Left lung (tissue), 10 donors: ENCODE data around the gene AQP2. TPM values are rescaled to one million over a fixed set of nuclear protein-coding genes. Genes with fewer than 3 reads are reported as not detected.

Experiments used
- ATAC-seq: fragments of 200-7000 bp; cut with Tn5 transposase; one replicate; pipeline ENCODE4 v1.9.1; 2020; ENCODE audit warnings: moderate library complexity
- DNase-seq, 4 donors: peaks; one replicate each; pipeline ENCODE4 v3.0.0-alpha.2; 2013 to 2020
- H3K27ac ChIP-seq, 2 donors: fragments of 200-600 bp; sonication (generic) in 1 of 2; one replicate each; pipeline versions ENCODE4 v1.5.0 to v1.8.0; 2020 to 2021
- H3K27me3 ChIP-seq, 2 donors: fragments of 200-600 bp; sonication (generic) in 1 of 2; one replicate each; pipeline versions ENCODE4 v1.5.0 to v1.8.0; 2020 to 2021
- H3K36me3 ChIP-seq, 2 donors: fragments of 200-600 bp; sonication (generic) in 1 of 2; one replicate each; pipeline versions ENCODE4 v1.5.0 to v1.8.0; 2020 to 2021
- H3K4me1 ChIP-seq, 2 donors: fragments of 200-600 bp; one replicate each; pipeline ENCODE4 v1.8.0; 2021
- H3K4me3 ChIP-seq, 2 donors: fragments of 200-600 bp; sonication (generic) in 1 of 2; one replicate each; pipeline versions ENCODE4 v1.5.0 to v1.8.0; 2020 to 2021; ENCODE audit warnings: mild to moderate bottlenecking in 1 of 2
- H3K9me3 ChIP-seq, 2 donors: fragments of 200-600 bp; sonication (generic) in 1 of 2; one replicate each; pipeline versions ENCODE4 v1.5.0 to v1.8.0; 2020 to 2021
- CTCF ChIP-seq, 2 donors: fragments of 200-600 bp; sonication (generic) in 1 of 2; IDR thresholded peaks; one replicate each; pipeline versions ENCODE4 v1.5.0 to v1.8.0; 2021; ENCODE audit warnings: antibody characterized with exemption in 2 of 2
- intact Hi-C, 2 donors: fragments of 100-400 bp; cut with DNase I; formaldehyde crosslinking; loops; one replicate each; pipeline versions ENCODE4 v1.11.2 to v1.14.2; 2022
- polyA plus RNA-seq, 6 donors: library from polyadenylated mRNA; unstranded; fragments of 120-200 nt; gene quantifications; one replicate each; pipeline ENCODE4 v1.2.1, GENCODE V29; 2013; ENCODE audit not compliant: insufficient read length in 6 of 6
- total RNA-seq, 2 donors: library from RNA; stranded (reverse); fragmentation: NEBNext Ultra II Directional; extraction: Animal tissue kit (Norgen Biotek cat#: 25700); gene quantifications; one replicate each; pipeline ENCODE4 v1.2.1, GENCODE V29; 2021
- donor health status: DM: no; HTN: yes; CAD: no.
- donor health status: DM: no; HTN: no; CAD: no.

Gene AQP2
- total and polyA plus RNA-seq, 8 donors, result 0.13 to 2.0 (median 0.42) TPM; not detected in 1

GRCh38 chr12:49920915-49921286 lies 29.6 kb upstream of the AQP2 start:
- H3K4me3 ChIP-seq, result no peak overlapping the region
- H3K4me1 ChIP-seq, result peaks cover 0 to 8% of the 10 kb centered on the region in 2 donors
- no peak for TF ChIP-seq CTCF (IDR thresholded peaks at IDR 0.05)
- DNase-seq (peak in 1 of 4 donors; percentile 3), ATAC-seq (no peak)
- intact Hi-C loops, result no loop called here
- no peak overlapping the region for H3K27ac ChIP-seq
- peaks cover 0 to 13% of the 10 kb centered on the region in 2 donors for H3K27me3 ChIP-seq
- H3K9me3 ChIP-seq, result no peaks in the 10 kb centered on the region
- H3K36me3 ChIP-seq, result no peaks in the 10 kb centered on the region

DNA sequence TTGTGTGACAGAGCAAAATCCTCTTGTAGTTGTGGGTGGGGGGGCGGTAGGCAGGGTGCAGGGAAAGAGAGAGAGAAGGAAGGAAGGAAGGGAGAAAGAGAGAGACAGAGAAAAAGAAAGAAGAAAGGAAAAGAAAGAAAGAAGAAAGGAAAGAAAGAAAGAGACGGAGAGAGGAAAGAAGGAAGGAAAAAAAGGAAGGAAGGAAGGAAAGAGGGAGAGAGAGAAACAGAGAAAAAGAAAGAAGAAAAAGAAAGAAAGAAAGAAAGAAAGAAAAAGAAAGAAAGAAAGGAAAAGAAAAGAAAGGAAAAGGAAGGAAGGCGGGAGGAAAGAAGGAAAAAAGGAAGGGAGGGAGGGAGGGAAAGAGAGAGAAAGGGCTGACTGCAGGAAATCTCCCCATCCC lies 29.2 kb upstream of the AQP2 start:
- Histone ChIP-seq H3K4me1 (peaks cover 0 to 8% of the 10 kb centered on the region in 2 donors), H3K27me3 (peaks cover 0 to 13% of the 10 kb centered on the region in 2 donors), H3K4me3 (no peak overlapping the region), H3K27ac (no peak overlapping the region), H3K36me3 (no peaks in the 10 kb centered on the region), H3K9me3 (no peaks in the 10 kb centered on the region)
- TF ChIP-seq CTCF (IDR thresholded peaks at IDR 0.05), result no peak
- no peak for DNase-seq
- no peak for ATAC-seq
- intact Hi-C loops, result no loop called here

- H3K4me3 ChIP-seq, result no peak overlapping the region
- no peak overlapping the region for H3K27ac ChIP-seq
- H3K4me1 ChIP-seq, result peaks cover 0 to 8% of the 10 kb centered on the region in 2 donors
- H3K9me3 ChIP-seq, result no peaks in the 10 kb centered on the region
- intact Hi-C loops, result no loop called here
- DNase-seq (peak in 1 of 4 donors; percentile 34), ATAC-seq (no peak)
- no peak for TF ChIP-seq CTCF (IDR thresholded peaks at IDR 0.05)
- H3K27me3 ChIP-seq, result peaks cover 0 to 11% of the 10 kb centered on the region in 2 donors
- H3K36me3 ChIP-seq, result no peaks in the 10 kb centered on the region
Observed at GRCh38 chr12:49921936-49922335, 28.6 kb upstream of the AQP2 start.

GRCh38 chr12:49922349-49923034 lies 28.0 kb upstream of the AQP2 start:
- H3K36me3 ChIP-seq, result no peaks in the 10 kb centered on the region
- no peak for ATAC-seq
- peaks cover 0 to 6% of the 10 kb centered on the region in 2 donors for H3K27me3 ChIP-seq
- peak in 1 of 4 donors; percentile 21 for DNase-seq
- no peak overlapping the region for H3K4me3 ChIP-seq
- peaks cover 0 to 8% of the 10 kb centered on the region in 2 donors for H3K4me1 ChIP-seq
- H3K9me3 ChIP-seq, result no peaks in the 10 kb centered on the region
- intact Hi-C loops, result no loop called here
- no peak overlapping the region for H3K27ac ChIP-seq
- TF ChIP-seq CTCF (IDR thresholded peaks at IDR 0.05), result no peak

DNA sequence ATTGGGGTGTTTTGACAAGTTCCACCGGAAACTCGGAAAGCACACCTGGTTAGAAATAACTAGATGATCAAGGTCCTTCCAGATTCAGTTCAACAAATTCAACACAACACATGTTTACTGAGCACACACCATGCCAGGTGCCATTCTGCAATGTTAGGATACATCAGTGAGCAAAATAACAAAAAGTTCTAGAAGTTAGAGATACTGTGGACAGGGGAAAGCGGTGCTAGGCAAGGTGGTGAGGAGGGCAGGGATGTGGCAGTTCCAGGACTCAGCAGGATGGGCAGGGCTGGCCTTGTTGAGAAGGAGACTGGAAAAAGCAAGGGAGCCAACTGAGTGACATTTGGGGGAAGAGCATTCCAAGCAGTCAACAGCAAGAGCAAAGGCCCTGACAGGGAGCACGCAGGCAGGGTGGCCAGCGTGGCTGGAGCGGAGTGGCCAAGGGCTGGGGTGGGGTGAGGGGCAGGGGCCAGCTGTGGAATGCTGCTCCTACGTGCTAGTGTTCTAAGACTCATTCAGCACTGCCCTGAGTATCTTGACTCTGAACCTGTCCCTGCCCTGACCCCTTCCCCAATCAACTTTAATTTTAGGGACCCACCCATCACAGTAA lies 27.4 kb upstream of the AQP2 start:
- TF ChIP-seq CTCF (IDR thresholded peaks at IDR 0.05), result no peak
- ATAC-seq (peak; percentile 17), DNase-seq (peak in 1 of 4 donors; percentile 50)
- H3K27me3 ChIP-seq, result no peaks in the 10 kb centered on the region
- no peak overlapping the region for H3K27ac ChIP-seq
- peaks cover 0 to 8% of the 10 kb centered on the region in 2 donors for H3K4me1 ChIP-seq
- intact Hi-C loops, result no loop called here
- no peaks in the 10 kb centered on the region for H3K9me3 ChIP-seq
- H3K36me3 ChIP-seq, result no peaks in the 10 kb centered on the region
- no peak overlapping the region for H3K4me3 ChIP-seq
